Osteocyte (in vitro differentiated cells): ENCODE results near the gene RAVER1. TPM values are rescaled to one million over a fixed set of nuclear protein-coding genes. Genes with fewer than 3 reads are reported as not detected.

Experiments
- DNase-seq: peaks from one replicate; pipeline ENCODE4 v3.0.0; 2021; ENCODE audit warnings: mixed read lengths; ENCODE audit not compliant: unreplicated experiment; ENCODE audit errors: extremely low spot score
- H3K27ac Mint-ChIP-seq: one replicate; pipeline ENCODE4 v1.8.0; 2021; ENCODE audit warnings: mild to moderate bottlenecking, mixed read lengths; ENCODE audit not compliant: unreplicated experiment
- H3K27me3 Mint-ChIP-seq: one replicate; pipeline ENCODE4 v1.8.0; 2021; ENCODE audit warnings: mixed read lengths; ENCODE audit not compliant: unreplicated experiment
- H3K36me3 Mint-ChIP-seq: one replicate; pipeline ENCODE4 v1.8.0; 2021; ENCODE audit warnings: mixed read lengths; ENCODE audit not compliant: unreplicated experiment
- H3K4me1 Mint-ChIP-seq: one replicate; pipeline ENCODE4 v1.8.0; 2021; ENCODE audit warnings: mixed read lengths; ENCODE audit not compliant: unreplicated experiment
- H3K4me3 Mint-ChIP-seq: one replicate; pipeline ENCODE4 v1.8.0; 2021; ENCODE audit warnings: mild to moderate bottlenecking, moderate library complexity, mixed read lengths; ENCODE audit not compliant: unreplicated experiment
- H3K9me3 Mint-ChIP-seq: one replicate; pipeline ENCODE4 v1.8.0; 2021; ENCODE audit warnings: mixed read lengths; ENCODE audit not compliant: unreplicated experiment
- CTCF ChIP-seq: fragments of 200-600 bp; sonication (generic); IDR thresholded peaks from 2 replicates; pipeline ENCODE4 v1.5.0; 2021; ENCODE audit warnings: antibody characterized with exemption, mild to moderate bottlenecking, moderate library complexity
- total RNA-seq: library from RNA; stranded (reverse); gene quantifications from 2 replicates; pipeline ENCODE4 v1.2.1, GENCODE V29; 2021

The RAVER1 gene
- total RNA-seq, 1 donor from 2014 or later: 45.8 TPM

- TF ChIP-seq CTCF: no peak
- Mint-ChIP-seq H3K27ac (no peak overlapping the region), H3K27me3 (no peaks in the 10 kb centered on the region), H3K4me1 (peaks cover 16% of the 10 kb centered on the region), H3K4me3 (no peak overlapping the region), H3K9me3 (no peaks in the 10 kb centered on the region), H3K36me3 (peaks cover 14% of the 10 kb centered on the region)
- DNase-seq: no peak
Observed at GRCh38 chr19:10328558-10329429, 4.5 kb downstream of the RAVER1 start.

GRCh38 chr19:10327793-10328192 is 5.5 kb downstream of the RAVER1 start:
- H3K4me3 Mint-ChIP-seq: no peak overlapping the region
- H3K9me3 Mint-ChIP-seq: no peaks in the 10 kb centered on the region
- H3K4me1 Mint-ChIP-seq: peaks cover 10% of the 10 kb centered on the region
- no peak for TF ChIP-seq CTCF
- DNase-seq: no peak
- peaks cover 14% of the 10 kb centered on the region for H3K36me3 Mint-ChIP-seq
- no peak overlapping the region for H3K27ac Mint-ChIP-seq
- H3K27me3 Mint-ChIP-seq: no peaks in the 10 kb centered on the region

- peaks cover 17% of the 10 kb centered on the region for H3K36me3 Mint-ChIP-seq
- DNase-seq: no peak
- H3K9me3 Mint-ChIP-seq: no peaks in the 10 kb centered on the region
- no peak overlapping the region for H3K4me3 Mint-ChIP-seq
- H3K27ac Mint-ChIP-seq: no peak overlapping the region
- TF ChIP-seq CTCF: no peak
- no peaks in the 10 kb centered on the region for H3K27me3 Mint-ChIP-seq
- H3K4me1 Mint-ChIP-seq: no peaks in the 10 kb centered on the region
Observed at GRCh38 chr19:10325732-10326131, 7.6 kb downstream of the RAVER1 start.

GRCh38 chr19:10321874-10322835 is 11.2 kb downstream of the RAVER1 start:
- no peaks in the 10 kb centered on the region for H3K9me3 Mint-ChIP-seq
- no peaks in the 10 kb centered on the region for H3K4me1 Mint-ChIP-seq
- no peak overlapping the region for H3K4me3 Mint-ChIP-seq
- no peak overlapping the region for H3K27ac Mint-ChIP-seq
- no peaks in the 10 kb centered on the region for H3K27me3 Mint-ChIP-seq
- DNase-seq: no peak
- peaks cover 14% of the 10 kb centered on the region for H3K36me3 Mint-ChIP-seq
- no peak for TF ChIP-seq CTCF

GRCh38 chr19:10321417-10321797 is 11.9 kb downstream of the RAVER1 start:
- Mint-ChIP-seq H3K27me3 (no peaks in the 10 kb centered on the region), H3K4me3 (no peak overlapping the region), H3K9me3 (no peaks in the 10 kb centered on the region), H3K4me1 (no peaks in the 10 kb centered on the region), H3K27ac (no peak overlapping the region), H3K36me3 (peaks cover 14% of the 10 kb centered on the region)
- no peak for DNase-seq
- TF ChIP-seq CTCF: no peak
